ENCODE measurements around the gene TLE3.

DNA sequence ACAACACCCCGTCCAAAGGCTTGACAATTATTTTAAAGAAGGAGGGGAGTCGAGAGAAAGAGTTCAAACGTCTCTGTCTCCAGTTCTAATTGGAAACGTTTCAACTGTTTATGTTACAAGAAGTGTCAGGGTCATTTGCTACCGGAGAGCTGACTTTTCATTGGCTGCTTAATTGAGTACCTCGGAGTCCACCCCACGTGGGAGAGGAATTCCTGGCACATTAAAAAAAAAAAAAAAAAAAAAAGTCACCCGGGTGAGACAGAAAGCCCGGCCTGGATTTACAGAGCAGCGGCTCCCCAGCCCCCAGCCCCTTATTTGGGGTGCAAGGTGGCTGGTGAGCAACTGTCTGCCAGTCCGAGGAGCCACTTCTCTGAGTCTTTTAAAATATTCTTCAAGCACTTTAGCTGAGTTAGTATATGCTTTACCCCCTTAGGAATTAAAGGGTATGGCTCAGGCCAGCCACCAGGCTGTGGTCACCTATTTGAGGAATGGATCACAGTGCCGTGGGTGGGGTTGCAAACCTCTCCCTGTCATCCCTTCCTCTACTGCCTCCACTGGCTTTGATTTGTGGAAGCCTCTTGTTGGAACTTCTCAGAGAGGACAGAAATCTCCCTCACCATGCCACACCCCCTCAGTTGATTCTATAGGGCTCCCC lies 3.9 kb upstream of the TLE3 start:
- TF ChIP-seq, protein P1, sequence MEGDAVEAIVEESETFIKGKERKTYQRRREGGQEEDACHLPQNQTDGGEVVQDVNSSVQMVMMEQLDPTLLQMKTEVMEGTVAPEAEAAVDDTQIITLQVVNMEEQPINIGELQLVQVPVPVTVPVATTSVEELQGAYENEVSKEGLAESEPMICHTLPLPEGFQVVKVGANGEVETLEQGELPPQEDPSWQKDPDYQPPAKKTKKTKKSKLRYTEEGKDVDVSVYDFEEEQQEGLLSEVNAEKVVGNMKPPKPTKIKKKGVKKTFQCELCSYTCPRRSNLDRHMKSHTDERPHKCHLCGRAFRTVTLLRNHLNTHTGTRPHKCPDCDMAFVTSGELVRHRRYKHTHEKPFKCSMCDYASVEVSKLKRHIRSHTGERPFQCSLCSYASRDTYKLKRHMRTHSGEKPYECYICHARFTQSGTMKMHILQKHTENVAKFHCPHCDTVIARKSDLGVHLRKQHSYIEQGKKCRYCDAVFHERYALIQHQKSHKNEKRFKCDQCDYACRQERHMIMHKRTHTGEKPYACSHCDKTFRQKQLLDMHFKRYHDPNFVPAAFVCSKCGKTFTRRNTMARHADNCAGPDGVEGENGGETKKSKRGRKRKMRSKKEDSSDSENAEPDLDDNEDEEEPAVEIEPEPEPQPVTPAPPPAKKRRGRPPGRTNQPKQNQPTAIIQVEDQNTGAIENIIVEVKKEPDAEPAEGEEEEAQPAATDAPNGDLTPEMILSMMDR (IDR thresholded peaks at IDR 0.05; ENCODE audit: borderline replicate concordance, extremely low read depth, low read length, poor library complexity, severe bottlenecking) = no peak
- no peak for TF ChIP-seq EZH2 (IDR thresholded peaks at IDR 0.05; ENCODE audit: borderline replicate concordance, low read depth, low read length, severe bottlenecking)

Measured in DND-41 (cell line).